Erythroblast (primary cell): Measurements from ENCODE around the gene LRRC1.

Experiments used
- GATA1 ChIP-seq: IDR thresholded peaks from 2 replicates; pipeline ENCODE4 v1.6.1; 2011; ENCODE audit warnings: low read depth, mild to moderate bottlenecking, control low read depth, low read length, moderate library complexity
- POLR2A ChIP-seq: IDR thresholded peaks from 2 replicates; pipeline ENCODE4 v1.6.1; 2011; ENCODE audit warnings: mild to moderate bottlenecking, low read length

DNA sequence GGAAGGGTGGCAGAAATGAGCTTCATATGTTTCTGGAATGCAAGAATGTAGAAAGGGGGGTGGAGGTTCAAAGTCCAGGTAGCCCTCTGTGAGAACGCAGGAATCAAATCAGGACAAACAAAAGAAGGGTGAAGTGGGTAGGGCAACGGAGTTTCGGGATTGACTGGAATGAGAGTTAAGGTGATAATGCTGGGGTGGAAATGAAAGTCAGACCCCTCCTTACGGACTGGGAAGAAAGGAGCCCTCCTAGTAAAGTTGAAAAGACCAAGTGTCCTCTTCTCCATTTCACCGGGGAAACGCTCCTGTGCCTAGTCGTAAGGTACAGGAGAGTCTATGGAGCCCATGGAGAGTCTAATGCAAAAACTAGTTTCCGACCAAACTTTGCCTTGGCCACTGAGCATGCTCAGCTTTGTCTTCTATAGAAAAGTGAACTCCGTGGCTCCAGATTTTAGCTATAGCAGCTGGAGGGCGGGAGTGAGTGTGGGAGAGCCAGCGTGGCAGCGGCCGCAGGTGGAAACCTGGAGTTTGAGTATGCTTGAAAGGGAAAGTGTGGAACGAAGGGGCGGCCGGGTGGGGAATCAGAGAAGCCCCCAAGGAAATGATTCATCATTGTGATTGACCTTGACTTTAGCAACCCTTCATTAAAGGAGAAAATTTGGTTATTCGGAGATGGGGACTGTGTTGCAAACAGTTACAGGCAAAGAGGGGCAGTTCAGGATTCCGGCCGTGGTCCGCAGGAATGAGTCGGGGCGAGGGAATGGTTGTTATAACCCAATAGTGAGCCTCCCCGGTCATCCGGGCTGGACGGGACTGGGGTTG is 1.3 kb upstream of the LRRC1 start:
- no peak for TF ChIP-seq POLR2A
- no peak for TF ChIP-seq GATA1
